GM10248 (cell line): ENCODE data around the gene SLC34A1.

Experiments
- CTCF ChIA-PET: fragments of 300-600 bp; sonication (Branson Sonifier 250); formaldehyde crosslinking; extraction: SDS; loops from one replicate; lab custom pipeline; 2021; ENCODE audit warnings: antibody characterized with exemption; lab: Yijun Ruan, JAX
- POLR2A ChIA-PET: fragments of 350-650 bp; sonication (Branson Sonifier 250); formaldehyde crosslinking; extraction: SDS; loops from one replicate; lab custom pipeline; 2020; ENCODE audit warnings: antibody characterized with exemption; lab: Yijun Ruan, JAX
- DNase-seq: peaks from one replicate; pipeline ENCODE4 v3.0.0; 2012; ENCODE audit errors: extremely low spot score
- CTCF ChIP-seq: IDR thresholded peaks from 2 replicates; pipeline ENCODE4 v1.5.1; 2012; ENCODE audit warnings: mild to moderate bottlenecking, low read depth; ENCODE audit errors: extremely low read depth, missing control alignments, control extremely low read depth

The SLC34A1 gene

GRCh38 chr5:177425196-177425800 is 41.1 kb downstream of the SLC34A1 start:
- POLR2A ChIA-PET = interaction anchor here (0.9 to 2.5 kb wide), 4 partner anchors 19 to 85 kb away, joined by 4 to 11 read pairs (median 6); partner anchors contain the start of gene PRR7
- CTCF ChIA-PET = interaction anchor here (1.0 to 23.4 kb wide), 6 partner anchors 9 to 35 kb away, joined by 3 to 347 read pairs (median 7); partner anchors contain the start of gene F12
- TF ChIP-seq CTCF = no peak
- DNase-seq = no peak

GRCh38 chr5:177425801-177426565 is 41.7 kb downstream of the SLC34A1 start:
- CTCF ChIA-PET = interaction anchor here (0.7 to 23.4 kb wide), 8 partner anchors 10 to 67 kb away, joined by 3 to 347 read pairs (median 7); partner anchors contain the start of gene F12
- POLR2A ChIA-PET = interaction anchor here (0.6 to 2.5 kb wide), 14 partner anchors 11 to 84 kb away, joined by 3 to 11 read pairs (median 4); partner anchors contain the start of gene PRR7
- no peak for TF ChIP-seq CTCF
- peak; percentile 97 for DNase-seq

- ChIA-PET CTCF (interaction anchor here (0.7 to 23.4 kb wide), 11 partner anchors 11 to 117 kb away, joined by 3 to 347 read pairs (median 6); partner anchors contain the start of gene F12), POLR2A (interaction anchor here (0.6 to 2.5 kb wide), 13 partner anchors 11 to 84 kb away, joined by 3 to 11 read pairs (median 4); partner anchors contain the start of gene PRR7)
- DNase-seq = peak; percentile 51
Measured at GRCh38 chr5:177426566-177427210, 42.5 kb downstream of the SLC34A1 start, which contains the start of gene GRK6. Gene GRK6, plus strand, starts transcription at chr5:177426676. Its CDS starts 170 bp downstream, at chr5:177426846.

GRCh38 chr5:177427211-177427822 is 43.1 kb downstream of the SLC34A1 start:
- DNase-seq = no peak
- ChIA-PET POLR2A (interaction anchor here (1.7 to 2.5 kb wide), 2 partner anchors 17 to 38 kb away, joined by 7 to 11 read pairs; no protein-coding TSS in a partner anchor), CTCF (interaction anchor here (0.8 to 23.4 kb wide), 8 partner anchors 12 to 117 kb away, joined by 3 to 347 read pairs (median 7); partner anchors contain the start of gene F12)
- no peak for TF ChIP-seq CTCF

More at GRCh38 chr5:177426566-177427210, 42.5 kb downstream of the SLC34A1 start, which contains the start of gene GRK6:
- TF ChIP-seq CTCF = no peak

GRCh38 chr5:177427919-177428573 is 43.8 kb downstream of the SLC34A1 start:
- POLR2A ChIA-PET = interaction anchor here (1.9 kb wide), 1 partner anchor 15 kb away, joined by 8 read pairs; no protein-coding TSS in a partner anchor
- DNase-seq = no peak
- TF ChIP-seq CTCF = no peak
- CTCF ChIA-PET = interaction anchor here (0.7 to 23.4 kb wide), 12 partner anchors 13 to 126 kb away, joined by 3 to 347 read pairs (median 5); partner anchors contain the start of gene F12
